ENCODE measurements around the gene MYCBP2.
A peak's percentile ranks its signal among the peaks of the same experiment; 100 is the strongest.
"Not testable (repeated sequence)": the region's sequence is repeated elsewhere in the genome, so short reads cannot be mapped to it uniquely, and the experiment has no call there.

The MYCBP2 gene

GRCh38 chr13:77222000-77222690 lies 104.7 kb downstream of the MYCBP2 start:
- DNase-seq (ENCODE audit: extremely low spot score, insufficient read length, low read depth) (no peak), FAIRE-seq (peak; percentile 15)

- peak; percentile 47 for FAIRE-seq
- DNase-seq (ENCODE audit: extremely low spot score, insufficient read length, low read depth) = no peak
Observed at GRCh38 chr13:77219401-77219800, 107.5 kb downstream of the MYCBP2 start.

GRCh38 chr13:77218274-77218673 lies 108.6 kb downstream of the MYCBP2 start:
- no peak for DNase-seq (ENCODE audit: extremely low spot score, insufficient read length, low read depth)

GRCh38 chr13:77215543-77215942 lies 111.4 kb downstream of the MYCBP2 start:
- no peak for DNase-seq (ENCODE audit: extremely low spot score, insufficient read length, low read depth)
- no peak for FAIRE-seq

More at GRCh38 chr13:77218274-77218673, 108.6 kb downstream of the MYCBP2 start:
- peak; percentile 26 for FAIRE-seq

- FAIRE-seq (no peak), DNase-seq (ENCODE audit: extremely low spot score, insufficient read length, low read depth) (no peak)
Observed at GRCh38 chr13:77213644-77214043, 113.2 kb downstream of the MYCBP2 start.

GRCh38 chr13:77207943-77208342 lies 119.0 kb downstream of the MYCBP2 start:
- FAIRE-seq = no peak

GRCh38 chr13:77198995-77199394 lies 127.9 kb downstream of the MYCBP2 start:
- FAIRE-seq; DNase-seq (ENCODE audit: extremely low spot score, insufficient read length, low read depth): not testable (repeated sequence)

More at GRCh38 chr13:77207943-77208342, 119.0 kb downstream of the MYCBP2 start:
- DNase-seq (ENCODE audit: extremely low spot score, insufficient read length, low read depth) = no peak

GRCh38 chr13:77196052-77196618 lies 130.8 kb downstream of the MYCBP2 start:
- FAIRE-seq (peak; percentile 15), DNase-seq (ENCODE audit: extremely low spot score, insufficient read length, low read depth) (no peak)

- FAIRE-seq (no peak), DNase-seq (ENCODE audit: extremely low spot score, insufficient read length, low read depth) (no peak)
Observed at GRCh38 chr13:77190349-77190958, 136.4 kb downstream of the MYCBP2 start.

GRCh38 chr13:77185721-77186120 lies 141.2 kb downstream of the MYCBP2 start:
- FAIRE-seq = no peak

GRCh38 chr13:77184455-77184854 lies 142.4 kb downstream of the MYCBP2 start:
- FAIRE-seq (peak; percentile 97), DNase-seq (ENCODE audit: extremely low spot score, insufficient read length, low read depth) (peak; percentile 20)

More at GRCh38 chr13:77185721-77186120, 141.2 kb downstream of the MYCBP2 start:
- no peak for DNase-seq (ENCODE audit: extremely low spot score, insufficient read length, low read depth)

- FAIRE-seq = no peak
- no peak for DNase-seq (ENCODE audit: extremely low spot score, insufficient read length, low read depth)
Observed at GRCh38 chr13:77180011-77180410, 146.9 kb downstream of the MYCBP2 start.

- no peak for DNase-seq (ENCODE audit: extremely low spot score, insufficient read length, low read depth)
- FAIRE-seq = no peak
Observed at GRCh38 chr13:77177646-77178045, 149.2 kb downstream of the MYCBP2 start.

- DNase-seq (ENCODE audit: extremely low spot score, insufficient read length, low read depth) (no peak), FAIRE-seq (no peak)
Observed at GRCh38 chr13:77176350-77176749, 150.5 kb downstream of the MYCBP2 start.

- FAIRE-seq (peak; percentile 50), DNase-seq (ENCODE audit: extremely low spot score, insufficient read length, low read depth) (no peak)
Observed at GRCh38 chr13:77172650-77173049, 154.2 kb downstream of the MYCBP2 start.

GRCh38 chr13:77171451-77171850 lies 155.4 kb downstream of the MYCBP2 start:
- FAIRE-seq = no peak

GRCh38 chr13:77168237-77168636 lies 158.7 kb downstream of the MYCBP2 start:
- FAIRE-seq (no peak), DNase-seq (ENCODE audit: extremely low spot score, insufficient read length, low read depth) (no peak)

More at GRCh38 chr13:77171451-77171850, 155.4 kb downstream of the MYCBP2 start:
- DNase-seq (ENCODE audit: extremely low spot score, insufficient read length, low read depth) = no peak

GRCh38 chr13:77150651-77151050 lies 176.2 kb downstream of the MYCBP2 start:
- FAIRE-seq = no peak

GRCh38 chr13:77143431-77143830 lies 183.5 kb downstream of the MYCBP2 start:
- DNase-seq (ENCODE audit: extremely low spot score, insufficient read length, low read depth) (no peak), FAIRE-seq (no peak)

More at GRCh38 chr13:77150651-77151050, 176.2 kb downstream of the MYCBP2 start:
- no peak for DNase-seq (ENCODE audit: extremely low spot score, insufficient read length, low read depth)

- no peak for FAIRE-seq
- no peak for DNase-seq (ENCODE audit: extremely low spot score, insufficient read length, low read depth)
Observed at GRCh38 chr13:77139306-77139705, 187.6 kb downstream of the MYCBP2 start.

GRCh38 chr13:77138813-77139212 lies 188.1 kb downstream of the MYCBP2 start:
- DNase-seq (ENCODE audit: extremely low spot score, insufficient read length, low read depth) (no peak), FAIRE-seq (no peak)

All from GM18507 (cell line).